Keratinocyte (primary cell): ENCODE measurements around the gene CPNE4. TPM values are rescaled to one million over a fixed set of nuclear protein-coding genes. Genes with fewer than 3 reads are reported as not detected.

Experiments
- DNase-seq: peaks from one replicate; pipeline ENCODE4 v3.0.0-alpha.2; 2011; ENCODE audit warnings: low read depth, missing footprints, low spot score
- FAIRE-seq: peaks from 2 replicates; lab custom pipeline; 2011; peaks lifted over from hg19 to GRCh38; lab: Jason Lieb, UNC
- H2AFZ ChIP-seq: 2 replicates; pipeline ENCODE4 v1.6.0; 2012; ENCODE audit warnings: low read length, control low read depth, inconsistent platforms; ENCODE audit not compliant: control insufficient read depth
- H3K27ac ChIP-seq: 2 replicates; pipeline ENCODE4 v1.5.1; 2011; ENCODE audit warnings: low read length; ENCODE audit not compliant: control insufficient read depth, insufficient read depth
- H3K27me3 ChIP-seq: 3 replicates; pipeline ENCODE4 v1.6.0; 2011; ENCODE audit warnings: low read length; ENCODE audit not compliant: control insufficient read depth, insufficient read depth; ENCODE audit errors: extremely low read depth
- H3K36me3 ChIP-seq, 2 experiments: 2 replicates in 1 of 2; 3 replicates in 1 of 2; pipeline ENCODE4 v1.5.1; 2011; ENCODE audit warnings: low read length in 2 of 2, mild to moderate bottlenecking in 1 of 2; ENCODE audit not compliant: control insufficient read depth in 2 of 2, insufficient read depth in 2 of 2; ENCODE audit errors: extremely low read depth in 1 of 2
- H3K4me1 ChIP-seq: 3 replicates; pipeline ENCODE4 v1.5.1; 2011; ENCODE audit warnings: low read length; ENCODE audit not compliant: control insufficient read depth, insufficient read depth; ENCODE audit errors: extremely low read depth
- H3K4me2 ChIP-seq: 3 replicates; pipeline ENCODE4 v1.6.0; 2011; ENCODE audit warnings: low read depth, low read length; ENCODE audit not compliant: control insufficient read depth, insufficient read depth; ENCODE audit errors: extremely low read depth
- H3K4me3 ChIP-seq, 3 experiments: fragments of 200-600 bp in 1 of 3; sonication (generic) in 1 of 3; 2 replicates in 2 of 3; 3 replicates in 1 of 3; pipeline ENCODE4 v1.5.1; 2011 to 2016; ENCODE audit warnings: low read length in 3 of 3, mild to moderate bottlenecking in 3 of 3, control low read depth in 2 of 3, inconsistent platforms in 1 of 3, low read depth in 1 of 3, mixed read lengths in 1 of 3, mixed run types in 1 of 3, moderate library complexity in 1 of 3; ENCODE audit not compliant: control insufficient read depth in 2 of 3, insufficient read depth in 2 of 3; ENCODE audit errors: extremely low read depth in 1 of 3
- H3K79me2 ChIP-seq: 2 replicates; pipeline ENCODE4 v1.6.0; 2012; ENCODE audit warnings: low read length; ENCODE audit not compliant: control insufficient read depth, insufficient read depth
- H3K9ac ChIP-seq: 3 replicates; pipeline ENCODE4 v1.6.0; 2011; ENCODE audit warnings: low read length; ENCODE audit not compliant: control insufficient read depth, insufficient read depth; ENCODE audit errors: extremely low read depth
- H3K9me1 ChIP-seq: 3 replicates; pipeline ENCODE4 v1.6.0; 2011; ENCODE audit warnings: low read length; ENCODE audit not compliant: control insufficient read depth, insufficient read depth; ENCODE audit errors: extremely low read depth
- H3K9me3 ChIP-seq: 2 replicates; pipeline ENCODE4 v1.5.1; 2012; ENCODE audit warnings: low read depth, low read length; ENCODE audit not compliant: control insufficient read depth
- H4K20me1 ChIP-seq: 3 replicates; pipeline ENCODE4 v1.6.0; 2011; ENCODE audit warnings: low read length; ENCODE audit not compliant: control insufficient read depth, insufficient read depth; ENCODE audit errors: extremely low read depth
- EZH2 ChIP-seq: IDR thresholded peaks from one replicate; pipeline ENCODE4 v1.6.1; 2012; ENCODE audit warnings: inconsistent platforms, mild to moderate bottlenecking, low read length, moderate library complexity
- dilution Hi-C: fragments of 300-500 bp; cut with MboI; formaldehyde crosslinking; loops from one replicate; pipeline ENCODE4 v1.7.0; 2020; ENCODE audit warnings: low sequenced_read_pairs; ENCODE audit not compliant: extremely low pct_ligation_motif_present
- polyA plus RNA-seq, 5 experiments: library from polyadenylated mRNA; depleted of rRNA in 3 of 5; stranded (reverse) in 3 of 5; stranded (forward) in 1 of 5; unstranded in 1 of 5; fragments of >200 nt; gene quantifications; 1 replicate in 1 of 5; 2 replicates in 3 of 5; 3 replicates in 1 of 5; pipeline versions ENCODE4 v1.2.1 to v1.2.3, GENCODE V29; 2011 to 2012; ENCODE audit warnings: missing spikeins in 2 of 5, low read depth in 1 of 5, low replicate concordance in 1 of 5
- TF ChIP-seq, protein P1 (sequence below), 3 experiments: IDR thresholded peaks in 1 of 3; conservative IDR thresholded peaks in 1 of 3; optimal IDR thresholded peaks in 1 of 3; 2 replicates in 2 of 3; 3 replicates in 1 of 3; pipeline versions ENCODE3 to v1.5.1; 2011; ENCODE audit warnings: low read length in 3 of 3, mild to moderate bottlenecking in 3 of 3, moderate library complexity in 2 of 3, control low read depth in 1 of 3, inconsistent platforms in 1 of 3; ENCODE audit not compliant: insufficient read depth in 2 of 3; ENCODE audit errors: extremely low read depth in 1 of 3

CPNE4 gene
- polyA plus RNA-seq, 1 donor (not counting 4 experiments of a cell fraction or from before 2014, with no cell fraction given): 0.08 TPM

DNA sequence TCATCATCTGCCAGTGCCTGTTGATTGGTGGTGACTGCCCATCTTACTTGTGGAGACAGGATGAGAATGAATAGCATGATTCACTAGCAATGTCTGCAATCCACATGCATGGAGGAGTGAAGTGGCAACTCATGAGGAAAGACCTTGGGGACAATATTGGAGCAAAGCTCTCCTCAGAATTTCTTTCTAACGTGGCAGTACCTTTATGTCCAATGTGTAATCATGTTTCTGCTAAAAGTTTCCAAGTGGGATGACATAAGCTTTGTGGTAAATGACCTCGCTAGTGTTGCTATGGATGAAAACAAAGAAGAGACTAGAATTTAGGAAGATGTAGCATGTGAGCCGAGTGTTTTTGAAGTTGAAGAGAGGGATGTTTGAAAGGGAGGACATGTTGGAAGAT lies 117.8 kb downstream of the CPNE4 start:
- TF ChIP-seq, protein P1, sequence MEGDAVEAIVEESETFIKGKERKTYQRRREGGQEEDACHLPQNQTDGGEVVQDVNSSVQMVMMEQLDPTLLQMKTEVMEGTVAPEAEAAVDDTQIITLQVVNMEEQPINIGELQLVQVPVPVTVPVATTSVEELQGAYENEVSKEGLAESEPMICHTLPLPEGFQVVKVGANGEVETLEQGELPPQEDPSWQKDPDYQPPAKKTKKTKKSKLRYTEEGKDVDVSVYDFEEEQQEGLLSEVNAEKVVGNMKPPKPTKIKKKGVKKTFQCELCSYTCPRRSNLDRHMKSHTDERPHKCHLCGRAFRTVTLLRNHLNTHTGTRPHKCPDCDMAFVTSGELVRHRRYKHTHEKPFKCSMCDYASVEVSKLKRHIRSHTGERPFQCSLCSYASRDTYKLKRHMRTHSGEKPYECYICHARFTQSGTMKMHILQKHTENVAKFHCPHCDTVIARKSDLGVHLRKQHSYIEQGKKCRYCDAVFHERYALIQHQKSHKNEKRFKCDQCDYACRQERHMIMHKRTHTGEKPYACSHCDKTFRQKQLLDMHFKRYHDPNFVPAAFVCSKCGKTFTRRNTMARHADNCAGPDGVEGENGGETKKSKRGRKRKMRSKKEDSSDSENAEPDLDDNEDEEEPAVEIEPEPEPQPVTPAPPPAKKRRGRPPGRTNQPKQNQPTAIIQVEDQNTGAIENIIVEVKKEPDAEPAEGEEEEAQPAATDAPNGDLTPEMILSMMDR (optimal IDR thresholded peaks at IDR 0.05 in 1 of 3, IDR thresholded peaks at IDR 0.05 in 1 of 3, conservative IDR thresholded peaks at IDR 0.05 in 1 of 3; ENCODE audit: extremely low read depth in 1 of 3, insufficient read depth in 2 of 3, low read length in 3 of 3): no peak
- TF ChIP-seq EZH2: no peak
- no peaks in the 10 kb centered on the region for H3K27me3 ChIP-seq
- H3K4me1 ChIP-seq: no peaks in the 10 kb centered on the region
- H3K4me2 ChIP-seq: no peak overlapping the region
- dilution Hi-C loops: no loop called here
- H3K9me3 ChIP-seq: no peaks in the 10 kb centered on the region
- no peak overlapping the region for H3K9ac ChIP-seq
- H4K20me1 ChIP-seq: no peaks in the 10 kb centered on the region
- H2AFZ ChIP-seq: no peak overlapping the region
- H3K36me3 ChIP-seq: no peaks in the 10 kb centered on the region
- no peak for DNase-seq
- no peak overlapping the region for H3K27ac ChIP-seq
- H3K4me3 ChIP-seq: no peak overlapping the region
- H3K9me1 ChIP-seq: no peaks in the 10 kb centered on the region
- no peaks in the 10 kb centered on the region for H3K79me2 ChIP-seq
- no peak for FAIRE-seq

DNA sequence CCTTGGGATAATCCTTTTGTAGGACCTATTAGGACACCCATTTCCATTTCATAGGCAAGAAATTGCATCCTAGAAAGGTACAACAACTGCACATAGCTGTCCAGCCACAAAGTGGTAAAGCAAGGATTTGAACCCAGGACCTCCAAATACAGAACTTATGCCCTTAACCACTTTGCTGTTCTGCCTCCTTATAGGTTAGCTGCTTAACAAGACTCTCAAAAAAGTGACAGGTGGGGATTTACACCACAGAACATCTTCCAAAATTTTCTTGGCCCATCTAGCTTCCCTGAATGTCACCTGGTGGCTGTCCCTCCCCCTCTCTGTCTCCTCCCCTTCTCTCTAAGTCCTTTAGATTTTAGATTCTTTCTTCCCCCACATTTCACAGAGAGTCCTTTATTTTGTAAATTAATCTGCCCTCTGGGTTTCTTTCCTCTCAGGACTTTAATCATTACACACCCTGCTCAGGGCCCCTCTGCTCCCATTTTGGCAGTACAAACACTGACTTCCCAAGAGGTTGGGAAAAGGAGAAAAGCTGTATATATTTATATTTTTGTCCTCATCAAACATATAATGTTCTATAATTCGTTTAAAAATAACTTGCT lies 120.6 kb downstream of the CPNE4 start:
- H3K4me1 ChIP-seq: no peaks in the 10 kb centered on the region
- H3K9me3 ChIP-seq: no peaks in the 10 kb centered on the region
- H4K20me1 ChIP-seq: no peaks in the 10 kb centered on the region
- no peaks in the 10 kb centered on the region for H3K36me3 ChIP-seq
- no peaks in the 10 kb centered on the region for H3K79me2 ChIP-seq
- DNase-seq (no peak), FAIRE-seq (no peak)
- H3K27ac ChIP-seq: no peak overlapping the region
- H3K4me3 ChIP-seq: no peak overlapping the region
- no peak overlapping the region for H3K4me2 ChIP-seq
- dilution Hi-C loops: no loop called here
- no peaks in the 10 kb centered on the region for H3K27me3 ChIP-seq
- H2AFZ ChIP-seq: no peak overlapping the region
- no peak for TF ChIP-seq EZH2
- TF ChIP-seq, protein P1 (optimal IDR thresholded peaks at IDR 0.05 in 1 of 3, IDR thresholded peaks at IDR 0.05 in 1 of 3, conservative IDR thresholded peaks at IDR 0.05 in 1 of 3; ENCODE audit: extremely low read depth in 1 of 3, insufficient read depth in 2 of 3, low read length in 3 of 3): no peak
- H3K9ac ChIP-seq: no peak overlapping the region
- H3K9me1 ChIP-seq: no peaks in the 10 kb centered on the region
